GM18520 (cell line): ENCODE data around the gene CNGA2.

Source experiments
- ATAC-seq: cut with Tn5 transposase; IDR thresholded peaks from one replicate; pipeline ENCODE4 v1.9.1; 2021; ENCODE audit not compliant: unreplicated experiment

Gene CNGA2

DNA sequence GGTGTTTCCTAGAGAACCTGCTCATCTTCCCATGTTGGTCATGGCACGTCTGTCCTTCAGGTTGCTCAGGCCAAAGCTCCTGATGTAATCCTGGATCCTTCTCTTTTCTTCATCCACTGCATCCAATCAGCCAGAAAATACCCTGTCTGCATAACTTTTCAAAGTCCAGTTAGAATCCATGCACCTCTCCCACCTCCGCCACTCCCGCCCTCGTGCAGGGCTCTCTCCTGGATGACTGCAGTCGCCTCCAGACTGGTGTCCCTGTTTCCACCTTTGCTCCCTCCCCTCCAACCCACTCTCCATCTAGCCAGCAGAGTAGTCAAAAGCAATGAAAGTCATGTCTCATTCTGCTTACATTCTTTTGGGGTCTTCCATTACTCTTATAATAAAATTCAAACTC is 16.0 kb downstream of the CNGA2 start:
- no peak for ATAC-seq

DNA sequence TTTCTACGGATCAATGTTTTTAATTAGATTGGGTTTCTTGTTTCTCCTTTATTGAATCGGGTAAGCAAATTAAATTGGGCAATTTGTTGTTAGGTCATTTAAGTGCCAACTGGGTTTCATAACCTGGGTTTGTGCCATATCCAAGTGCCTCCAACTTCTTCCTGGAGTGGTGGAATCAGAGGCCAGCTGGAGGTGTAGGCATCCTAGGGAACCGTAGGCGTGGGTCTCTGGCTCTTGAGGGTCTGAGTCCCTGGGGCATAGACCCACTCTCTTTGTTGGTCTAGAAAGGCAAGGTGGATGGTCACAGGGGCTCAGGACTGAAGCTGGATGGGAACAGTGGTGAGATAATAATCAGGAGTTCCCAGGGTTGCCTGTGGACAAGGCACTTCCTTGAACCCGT is 18.3 kb downstream of the CNGA2 start:
- no peak for ATAC-seq

DNA sequence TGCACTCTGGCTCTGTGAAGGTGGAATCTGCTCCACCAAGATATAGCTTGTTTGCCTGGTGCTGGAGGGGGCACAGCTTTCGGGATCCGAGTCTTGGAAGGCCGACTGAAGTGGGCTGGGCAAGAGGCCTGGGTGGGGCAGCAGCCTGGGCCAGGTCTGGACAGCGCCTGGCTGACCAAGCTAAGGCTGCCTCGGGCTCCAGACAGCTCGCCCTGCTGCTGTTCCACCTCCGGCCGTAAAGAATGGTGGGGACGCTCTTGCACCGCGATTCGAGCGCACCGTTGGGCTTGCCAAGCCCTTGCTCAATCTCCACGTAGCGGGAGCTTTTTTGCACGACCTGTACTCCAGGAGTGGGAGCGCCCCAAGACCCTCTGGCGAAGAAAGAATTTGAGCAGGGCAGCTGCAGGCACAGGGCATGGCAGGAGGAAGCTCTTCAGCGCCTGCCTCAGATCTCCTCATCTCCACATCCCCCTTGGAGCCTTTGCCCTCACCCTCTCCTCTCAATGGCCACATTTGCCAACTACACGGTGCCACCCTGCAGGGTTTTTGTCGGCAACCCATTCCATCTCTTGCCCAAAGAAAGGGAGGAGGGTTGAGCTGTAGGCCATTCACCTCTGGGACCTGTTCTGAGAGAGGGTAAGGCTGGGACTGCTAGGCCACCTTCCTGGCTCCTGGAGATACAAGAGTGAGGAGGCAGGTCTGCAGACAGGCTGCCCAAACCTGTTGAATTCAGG is 18.9 kb downstream of the CNGA2 start:
- peak; percentile 64 for ATAC-seq

DNA sequence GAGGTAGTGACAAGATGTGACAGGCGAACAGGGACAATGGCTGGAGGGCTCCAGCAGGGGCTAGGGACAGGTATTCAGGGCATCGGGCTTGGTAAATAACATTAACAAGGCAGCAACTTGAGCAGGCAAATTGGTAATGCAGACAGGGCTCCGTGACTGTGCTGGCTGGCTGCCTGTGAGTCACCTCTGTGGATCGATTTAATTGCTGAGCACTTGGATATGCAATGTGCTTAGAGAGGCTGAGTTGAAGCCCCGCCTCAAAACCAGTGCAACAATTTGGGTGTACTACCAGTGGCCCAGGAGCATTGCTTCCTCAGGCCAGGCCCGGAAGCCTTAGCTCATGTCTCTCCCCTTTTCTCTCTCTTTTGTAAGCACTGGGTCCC is 19.5 kb downstream of the CNGA2 start:
- ATAC-seq = no peak

DNA sequence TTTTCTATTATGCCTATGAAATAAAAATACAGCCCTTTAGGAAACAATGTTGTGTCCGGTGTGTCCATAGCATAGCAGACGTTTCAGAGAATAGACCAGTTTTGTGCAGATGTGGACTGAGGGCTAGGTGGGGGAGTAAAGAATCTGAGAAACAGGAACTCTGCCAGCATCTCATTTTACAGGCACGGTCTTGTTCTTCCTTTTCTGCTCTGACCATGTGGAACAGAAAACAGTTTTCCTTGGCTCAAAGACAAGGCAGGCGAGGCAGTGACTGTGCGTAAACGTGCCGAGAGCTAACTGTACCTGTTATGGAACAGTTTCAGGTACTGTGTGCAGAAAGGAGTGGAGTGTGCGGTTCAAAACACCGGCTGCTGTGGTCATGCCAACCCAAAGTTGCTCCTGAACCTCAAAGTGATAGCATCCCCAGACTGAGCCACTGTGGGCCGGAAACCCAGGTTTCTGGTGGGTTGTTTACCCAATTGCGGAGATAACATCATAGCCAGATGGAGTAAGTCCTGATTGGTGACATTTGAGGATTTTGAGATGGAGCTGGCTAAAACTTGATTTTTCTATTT is 20.2 kb downstream of the CNGA2 start:
- ATAC-seq = no peak

DNA sequence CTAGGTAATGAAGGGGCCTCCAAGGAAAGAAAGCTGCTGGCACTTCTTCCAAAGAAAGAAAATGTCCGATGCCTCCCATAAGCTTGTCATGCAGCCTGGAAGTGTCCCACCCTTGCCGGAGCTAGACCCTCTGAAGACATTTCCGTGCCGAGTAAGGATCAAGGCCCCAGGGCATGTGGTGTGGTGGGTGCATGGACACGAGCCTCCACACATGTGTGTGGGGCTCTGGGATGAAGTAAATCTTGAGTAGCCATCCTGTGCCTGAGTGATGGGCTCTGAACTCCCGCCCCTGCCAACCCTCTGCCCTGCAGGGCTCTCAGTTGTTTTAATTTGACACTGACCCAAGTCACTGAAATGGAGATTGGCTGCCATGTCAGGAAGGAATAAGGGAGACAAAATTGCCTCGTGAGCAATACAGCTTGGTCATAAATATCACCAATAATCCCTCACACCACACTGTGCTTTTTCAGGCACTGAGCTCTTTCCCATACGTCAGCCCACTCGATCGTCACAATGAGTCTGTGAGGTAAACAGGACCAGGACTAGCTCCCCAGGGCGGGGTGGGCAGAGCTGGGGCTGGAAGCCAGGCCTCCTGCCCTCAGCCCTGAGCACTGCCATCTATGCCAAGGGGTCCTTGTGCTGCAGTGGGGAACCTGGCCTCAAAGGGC is 24.6 kb downstream of the CNGA2 start:
- no peak for ATAC-seq

DNA sequence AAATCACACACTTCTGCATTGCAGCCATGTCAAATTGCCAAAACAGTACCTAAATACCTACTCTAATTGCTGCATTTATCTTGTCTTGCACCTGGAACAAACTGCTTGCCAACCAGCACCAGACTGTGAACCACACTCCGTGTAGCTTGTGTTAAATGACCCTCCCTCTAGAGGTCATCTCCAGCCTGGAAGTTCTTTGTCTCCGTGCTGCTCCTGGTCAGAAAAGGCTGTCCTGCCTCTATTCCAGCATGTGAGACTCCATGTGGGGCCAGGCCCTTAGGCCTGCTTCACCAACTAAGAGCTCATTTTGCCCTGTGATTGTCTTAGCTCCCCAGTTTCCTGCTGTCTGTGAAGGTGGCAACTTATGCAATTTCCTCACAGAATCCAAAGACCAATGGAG is 28.3 kb downstream of the CNGA2 start:
- no peak for ATAC-seq

DNA sequence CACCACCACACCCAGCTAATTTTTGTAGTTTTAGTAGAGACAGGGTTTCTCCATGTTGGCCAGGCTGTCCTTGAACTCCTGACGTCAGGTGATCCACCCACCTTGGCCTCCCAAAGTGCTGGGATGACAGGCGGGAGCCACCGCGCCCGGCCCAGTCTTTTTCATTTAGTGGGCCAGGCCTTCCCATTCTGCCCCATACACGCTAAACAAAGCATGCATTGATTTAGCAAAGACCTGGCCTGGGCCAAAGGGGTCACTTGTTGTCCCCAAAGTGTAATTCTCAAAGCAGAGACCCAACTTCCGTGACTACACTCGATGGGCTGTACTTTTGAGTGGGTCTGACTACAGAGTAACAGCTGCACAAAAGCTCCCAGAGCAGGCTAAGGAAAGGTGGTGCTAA is 29.2 kb downstream of the CNGA2 start:
- no peak for ATAC-seq

DNA sequence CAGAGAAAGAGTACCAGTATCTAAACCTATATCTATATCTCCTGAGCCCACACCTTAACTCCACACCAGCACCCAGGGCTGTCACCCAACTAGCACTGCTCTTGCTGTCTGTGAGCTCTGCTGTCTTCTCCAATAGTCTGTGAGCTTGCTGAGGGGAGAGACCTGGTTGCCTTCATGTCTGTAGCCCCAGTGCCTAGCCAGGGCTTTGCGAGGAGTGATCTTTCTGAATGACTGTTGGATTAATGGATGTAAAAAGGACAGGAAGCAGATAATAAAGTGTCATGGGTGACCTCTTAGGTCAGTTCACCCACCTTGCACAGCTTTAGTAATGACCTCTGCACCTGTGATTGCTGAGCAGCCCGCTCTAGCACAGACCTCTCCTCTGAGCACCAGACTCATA is 30.5 kb downstream of the CNGA2 start:
- ATAC-seq = no peak

DNA sequence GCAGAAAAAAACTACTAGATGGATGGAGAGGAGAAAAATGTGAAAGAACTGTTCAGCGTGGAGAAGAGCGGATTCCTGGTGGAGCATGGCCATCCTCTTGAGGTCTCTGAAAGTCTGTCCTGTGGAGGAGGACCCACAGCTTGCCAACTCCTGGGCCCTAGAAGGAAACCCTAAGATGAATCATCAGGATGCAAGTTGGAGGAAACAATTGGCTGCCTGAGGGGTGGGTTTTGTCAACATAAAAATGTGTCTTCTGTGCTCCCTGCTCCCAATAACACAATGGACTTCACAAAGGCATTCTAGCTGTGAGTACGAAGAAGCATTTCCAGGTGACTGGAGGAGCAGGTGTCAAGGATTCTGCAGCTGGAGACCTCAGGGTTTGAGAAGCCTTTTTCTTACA is 37.2 kb downstream of the CNGA2 start:
- no peak for ATAC-seq

DNA sequence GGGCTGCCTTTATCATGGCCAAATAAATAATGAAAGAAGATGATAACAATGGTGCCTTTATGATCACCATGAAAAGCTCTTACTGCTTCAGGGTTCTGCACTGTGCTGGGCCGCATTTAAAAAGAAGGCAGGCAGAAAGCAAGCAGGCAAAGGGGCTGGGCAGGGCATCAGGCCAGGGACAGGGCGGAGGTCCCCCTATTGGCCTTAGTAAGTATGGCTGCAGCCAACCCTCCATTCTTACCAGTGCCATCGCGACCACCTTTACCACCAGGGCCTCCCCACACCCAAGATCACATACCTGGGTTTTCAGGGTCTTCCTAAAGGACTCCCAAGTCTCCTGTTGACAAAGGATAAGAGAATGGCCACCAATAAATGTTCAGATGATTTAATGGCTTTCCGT is 38.9 kb downstream of the CNGA2 start:
- ATAC-seq = no peak

DNA sequence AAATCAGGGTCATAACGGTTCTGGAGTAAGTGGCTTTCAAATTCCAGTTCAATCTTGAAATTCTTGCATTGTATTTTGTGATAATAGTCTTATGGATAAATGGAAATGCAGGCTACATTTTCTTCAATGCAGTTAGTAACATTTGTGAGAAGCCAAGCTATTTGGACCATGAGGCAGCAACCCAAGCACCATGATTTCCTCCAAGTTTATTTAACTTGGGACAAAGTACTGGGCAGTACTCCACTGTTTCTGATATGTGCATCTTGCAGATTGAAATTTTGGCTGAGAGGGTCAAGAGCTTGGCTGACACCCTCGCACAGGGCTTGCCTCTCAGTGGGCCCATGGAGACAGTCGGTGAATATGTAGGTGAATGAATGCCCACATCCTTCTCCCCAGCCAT is 39.9 kb downstream of the CNGA2 start:
- no peak for ATAC-seq

DNA sequence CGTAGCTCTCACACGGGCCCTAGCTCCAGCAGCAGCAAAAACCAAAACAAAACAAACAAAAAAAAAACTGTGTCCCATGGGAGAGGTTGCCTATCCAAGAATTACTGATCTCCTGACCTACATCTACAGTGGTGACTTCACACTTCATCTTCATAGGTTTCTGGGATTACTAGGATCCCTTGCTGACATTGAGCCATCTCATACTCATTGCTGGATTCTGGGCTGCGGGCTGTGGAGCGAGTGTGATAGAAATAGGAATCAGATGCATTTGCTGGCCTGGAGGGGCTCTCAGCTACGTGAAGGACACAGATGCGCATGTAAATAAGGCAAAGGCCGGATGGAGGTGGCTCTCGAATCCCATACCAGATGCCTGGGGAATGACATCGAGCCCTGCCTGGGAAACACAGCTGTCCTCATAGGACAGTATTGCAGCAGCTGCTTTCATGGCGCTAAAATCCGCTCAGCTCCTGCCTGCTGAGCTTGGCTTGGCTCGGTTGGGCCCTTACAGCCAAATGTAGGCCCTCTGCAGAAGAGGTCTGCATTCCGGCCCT is 41.7 kb downstream of the CNGA2 start:
- ATAC-seq = no peak

DNA sequence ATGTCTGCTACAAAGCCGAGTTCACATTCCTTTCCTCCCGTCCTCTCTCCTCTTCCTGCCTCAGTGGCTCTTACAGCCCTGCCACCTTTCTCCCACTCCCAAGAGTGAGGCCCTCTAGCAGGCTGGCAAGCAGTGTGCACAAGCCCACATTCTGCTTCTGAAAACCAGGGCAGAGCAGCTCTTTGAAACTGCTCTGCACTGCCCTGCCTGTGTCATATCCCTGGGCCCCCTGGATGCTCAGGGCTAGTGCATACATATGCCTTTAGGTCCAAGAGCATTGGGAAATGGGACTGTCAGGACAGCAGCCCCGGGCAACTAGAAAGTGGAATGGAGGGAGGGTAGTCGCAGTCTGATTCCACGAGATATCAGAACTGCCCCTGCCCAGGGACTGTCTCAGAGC is 42.4 kb downstream of the CNGA2 start:
- ATAC-seq = no peak

DNA sequence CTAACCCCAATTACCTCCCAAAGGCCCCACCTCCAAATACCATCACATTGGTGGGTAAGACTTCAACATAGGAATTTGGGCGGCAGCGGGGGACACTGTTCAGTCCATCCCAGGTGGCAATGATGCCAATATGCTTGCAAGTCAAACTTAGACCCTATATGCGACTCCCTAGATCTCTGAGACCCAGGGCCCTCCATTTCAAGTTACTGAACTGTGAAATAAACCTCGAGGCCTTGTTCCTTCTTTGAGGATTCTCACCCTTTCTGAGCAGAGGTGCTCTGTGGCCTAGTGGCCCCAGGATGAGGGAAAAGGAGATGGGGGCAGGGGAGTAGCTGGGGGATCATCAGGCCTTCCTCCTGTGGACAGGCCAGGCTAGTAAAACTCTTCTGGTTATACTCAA is 44.7 kb downstream of the CNGA2 start:
- no peak for ATAC-seq

DNA sequence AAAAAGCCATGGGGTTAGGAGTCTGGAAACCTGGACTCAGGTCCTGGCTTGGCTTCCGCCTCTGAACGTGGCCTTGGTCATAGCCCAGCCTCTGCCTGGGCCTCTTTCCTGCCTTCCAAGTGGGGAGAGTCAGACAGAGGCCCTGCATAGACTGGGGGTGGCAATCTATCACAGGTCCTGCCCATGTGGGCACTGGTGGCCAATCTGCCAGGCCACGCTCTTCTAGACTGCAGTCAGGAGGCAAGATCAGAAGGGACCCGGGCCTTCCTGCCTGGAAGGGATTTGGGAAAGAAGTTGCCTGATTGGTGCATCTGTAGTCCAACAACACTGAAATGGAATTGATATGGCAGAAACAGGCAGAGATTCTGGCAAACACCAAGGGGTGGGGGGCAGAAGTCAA is 46.1 kb downstream of the CNGA2 start:
- ATAC-seq = no peak

DNA sequence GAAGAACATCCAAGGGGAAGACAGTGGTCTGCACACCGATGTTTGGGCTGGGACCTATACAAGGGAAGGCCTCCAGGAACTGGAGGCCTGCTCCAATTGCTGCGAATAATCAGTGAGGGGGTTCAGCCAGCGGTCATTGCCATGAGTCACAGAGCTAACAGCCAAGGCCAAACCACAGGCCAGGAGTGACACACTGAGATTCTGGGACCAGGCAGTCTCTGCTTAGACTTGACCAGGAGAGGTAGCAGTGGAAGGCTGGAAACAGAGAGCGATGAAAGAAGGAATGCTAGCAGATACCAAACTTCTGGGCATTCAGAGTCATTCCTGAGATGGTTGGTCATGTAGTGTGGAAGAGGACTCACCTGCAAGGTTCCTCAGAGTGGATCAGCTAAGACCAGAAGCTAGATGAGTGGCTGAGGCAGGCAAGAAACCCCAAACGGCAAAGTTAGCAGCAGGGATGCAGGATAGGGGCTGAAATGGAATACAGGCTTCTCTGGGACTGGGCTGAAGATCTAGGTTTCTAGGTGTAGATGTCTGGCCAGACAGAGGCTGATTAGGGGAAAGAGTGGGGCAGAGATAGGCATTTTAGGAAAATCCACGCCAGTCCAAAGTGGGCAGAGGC is 54.7 kb downstream of the CNGA2 start:
- ATAC-seq = no peak

DNA sequence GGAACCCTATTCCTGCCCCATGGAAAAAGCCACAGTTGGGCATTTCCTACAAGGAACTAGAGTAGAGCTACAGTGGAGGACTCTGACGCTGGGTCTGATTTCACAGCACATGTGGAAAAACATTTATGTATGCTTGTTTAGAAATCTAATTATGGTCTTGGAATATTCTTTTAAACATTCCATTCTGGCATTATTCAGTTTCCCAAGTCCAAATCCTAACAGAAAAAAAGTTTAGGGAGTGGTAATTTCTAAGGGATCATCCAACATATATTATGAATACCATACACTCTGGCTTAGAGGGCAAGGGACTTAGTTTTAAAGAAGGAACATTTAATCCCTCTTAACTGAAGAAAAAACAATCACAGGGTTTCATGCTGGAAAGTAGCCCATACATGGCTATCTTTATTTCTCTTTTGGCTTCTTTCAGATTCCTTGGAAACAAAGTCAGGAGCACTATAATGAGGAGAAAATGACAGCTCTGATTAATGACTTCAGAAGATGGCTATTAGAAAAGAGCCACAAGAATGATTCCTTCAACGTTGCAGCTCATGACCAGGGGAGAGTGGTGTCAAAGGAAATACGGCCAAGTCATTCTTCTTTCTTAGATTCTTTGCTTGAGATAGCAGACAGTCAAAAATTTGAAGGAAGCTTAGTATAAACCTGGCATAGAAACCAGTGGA is 56.1 kb downstream of the CNGA2 start:
- no peak for ATAC-seq

DNA sequence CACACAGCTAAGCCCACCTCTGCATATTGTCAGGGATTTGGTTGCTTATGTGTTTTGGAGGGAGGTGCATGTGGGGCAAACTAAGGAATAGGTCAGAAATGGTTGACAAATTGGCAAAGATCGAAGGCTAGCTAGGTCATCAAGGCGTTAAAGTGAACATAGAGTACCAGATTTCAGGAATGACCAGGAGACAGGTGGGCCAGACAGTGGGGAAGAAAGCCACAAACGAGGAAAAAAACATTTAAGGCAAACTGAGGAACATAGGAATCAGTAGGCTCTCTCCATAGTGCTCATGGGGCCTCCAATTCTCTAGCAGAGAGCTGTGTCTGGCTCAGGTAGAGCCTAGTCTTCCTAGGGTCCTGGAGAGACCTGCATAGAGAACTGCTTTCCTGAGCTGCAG is 57.4 kb downstream of the CNGA2 start:
- no peak for ATAC-seq

DNA sequence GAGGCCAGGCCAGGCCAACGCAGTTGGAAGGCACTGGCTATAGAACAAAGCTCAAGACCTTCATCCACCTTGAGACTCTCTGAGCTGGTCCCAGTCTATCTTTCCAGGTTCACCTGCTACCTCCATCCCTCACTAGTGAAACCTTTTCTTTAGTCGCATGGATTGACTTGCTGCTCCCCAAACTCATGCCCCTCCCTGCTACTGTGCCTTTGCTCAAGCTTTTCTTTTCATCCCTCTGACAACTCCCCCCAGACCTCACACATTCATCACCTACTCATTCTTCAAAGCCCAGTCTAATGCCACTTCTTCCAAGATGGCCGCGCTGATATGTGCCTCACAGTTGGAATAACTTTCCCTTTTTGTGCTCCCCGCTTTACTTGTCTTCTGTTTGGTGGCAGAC is 58.0 kb downstream of the CNGA2 start:
- ATAC-seq = no peak

DNA sequence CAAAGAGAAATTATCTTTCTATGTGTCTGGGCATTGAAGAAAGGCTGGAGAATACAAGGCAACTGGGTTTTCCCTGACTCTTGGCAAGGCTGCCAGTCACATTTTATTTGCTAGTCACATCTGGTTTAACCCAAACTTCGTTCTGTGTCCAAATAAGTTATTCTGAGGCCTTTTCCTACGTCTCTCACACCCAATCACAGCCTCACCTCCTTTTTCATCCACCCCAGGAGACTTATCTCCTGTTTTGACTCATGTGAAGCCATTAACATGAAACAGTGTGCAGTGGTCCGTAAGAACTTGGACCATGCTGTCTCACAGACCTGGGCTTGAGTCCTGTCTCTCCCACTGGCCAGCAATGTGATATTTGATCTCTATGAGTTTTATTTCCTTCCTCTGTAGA is 59.3 kb downstream of the CNGA2 start:
- no peak for ATAC-seq
